GM18511 (cell line): ENCODE data around the gene ENG.
"Not testable (repeated sequence)": the region's sequence is repeated elsewhere in the genome, so short reads cannot be mapped to it uniquely, and the experiment has no call there.

ENCODE experiments used
- ATAC-seq: cut with Tn5 transposase; IDR thresholded peaks from one replicate; pipeline ENCODE4 v1.9.1; 2021; ENCODE audit warnings: mild to moderate bottlenecking, moderate library complexity; ENCODE audit not compliant: unreplicated experiment

The ENG gene

GRCh38 chr9:127796225-127796813, 58.1 kb downstream of the ENG start:
- ATAC-seq: no peak

GRCh38 chr9:127794001-127794791, 60.3 kb downstream of the ENG start:
- no peak for ATAC-seq

DNA sequence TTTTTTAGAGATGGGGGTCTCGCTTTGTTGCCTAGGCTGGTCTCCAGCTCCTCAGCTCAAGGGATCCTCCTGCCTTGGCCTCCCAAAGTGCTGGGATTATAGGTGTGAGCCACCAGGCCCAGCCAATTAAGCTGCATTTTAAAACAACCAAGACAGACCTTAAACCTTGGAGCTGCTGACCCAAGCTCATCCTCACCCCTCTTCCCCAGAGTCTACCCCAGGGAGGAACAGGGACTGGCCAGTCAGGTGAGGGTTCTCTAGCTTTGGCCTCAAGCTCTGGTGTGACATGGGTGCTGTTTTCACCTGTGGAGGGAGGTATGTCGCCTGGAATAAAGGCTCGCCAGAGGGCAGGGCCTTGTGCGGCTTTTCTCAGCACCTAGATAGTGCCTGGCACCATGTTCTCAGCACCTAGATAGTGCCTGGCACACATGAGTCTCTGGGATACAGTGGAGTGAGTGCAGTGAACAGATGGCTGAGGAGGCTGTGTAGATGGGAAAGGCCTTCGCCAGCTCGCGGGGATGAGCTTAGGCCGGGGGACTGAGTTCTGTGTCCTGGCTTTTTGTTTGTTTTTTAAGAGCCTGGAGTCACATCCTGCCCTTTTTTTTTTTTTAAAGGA, 61.3 kb downstream of the ENG start:
- ATAC-seq: no peak

GRCh38 chr9:127792417-127793031, 61.9 kb downstream of the ENG start:
- no peak for ATAC-seq

GRCh38 chr9:127791085-127791484, 63.4 kb downstream of the ENG start:
- no peak for ATAC-seq

DNA sequence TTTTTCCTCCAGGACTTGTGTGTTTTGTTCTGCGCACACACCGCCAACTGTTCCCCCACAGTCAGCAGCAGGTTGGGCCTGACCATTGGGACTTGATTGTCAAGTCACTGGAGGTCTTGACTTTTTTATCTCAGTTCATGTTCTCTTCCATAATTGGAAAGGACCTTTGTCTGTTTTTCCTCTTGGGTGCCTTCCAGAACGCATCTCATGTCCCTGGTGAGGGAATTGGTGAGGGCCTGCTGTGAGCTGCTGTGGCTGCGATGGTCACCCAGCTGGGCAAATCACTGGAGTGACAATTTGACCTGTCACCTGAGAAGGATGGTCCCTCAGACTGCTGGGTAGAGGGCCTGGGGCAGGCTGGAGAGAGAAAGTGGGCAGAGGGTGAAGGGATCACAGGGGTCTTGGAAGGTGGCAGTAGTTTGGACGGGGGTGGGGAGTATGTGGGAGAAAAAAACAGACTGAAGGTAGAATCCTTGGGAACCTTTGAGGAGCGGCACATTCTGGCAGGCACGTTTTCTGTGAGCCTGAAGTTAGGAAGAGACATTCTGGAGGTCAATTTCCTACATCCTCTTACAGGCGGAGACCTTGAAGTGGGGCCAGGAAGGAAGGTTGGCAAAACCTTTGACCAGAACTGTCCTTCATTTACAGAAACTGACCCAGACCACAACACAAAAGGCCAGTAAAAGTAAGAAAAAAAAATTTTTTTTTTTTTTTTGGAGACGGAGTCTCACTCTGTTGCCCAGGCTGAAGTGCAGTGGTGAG, 64.2 kb downstream of the ENG start:
- no peak for ATAC-seq

DNA sequence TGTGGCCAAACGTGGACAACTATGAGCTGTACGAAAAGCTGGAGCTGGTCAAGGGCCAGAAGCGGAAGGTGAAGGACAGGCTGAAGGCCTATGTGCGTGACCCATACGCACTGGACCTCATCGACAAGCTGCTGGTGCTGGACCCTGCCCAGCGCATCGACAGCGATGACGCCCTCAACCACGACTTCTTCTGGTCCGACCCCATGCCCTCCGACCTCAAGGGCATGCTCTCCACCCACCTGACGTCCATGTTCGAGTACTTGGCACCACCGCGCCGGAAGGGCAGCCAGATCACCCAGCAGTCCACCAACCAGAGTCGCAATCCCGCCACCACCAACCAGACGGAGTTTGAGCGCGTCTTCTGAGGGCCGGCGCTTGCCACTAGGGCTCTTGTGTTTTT, 65.3 kb downstream of the ENG start:
- no peak for ATAC-seq

- ATAC-seq: no peak
Measured at GRCh38 chr9:127788337-127789011, 66.0 kb downstream of the ENG start.

GRCh38 chr9:127786773-127787104, 67.7 kb downstream of the ENG start:
- no peak for ATAC-seq

DNA sequence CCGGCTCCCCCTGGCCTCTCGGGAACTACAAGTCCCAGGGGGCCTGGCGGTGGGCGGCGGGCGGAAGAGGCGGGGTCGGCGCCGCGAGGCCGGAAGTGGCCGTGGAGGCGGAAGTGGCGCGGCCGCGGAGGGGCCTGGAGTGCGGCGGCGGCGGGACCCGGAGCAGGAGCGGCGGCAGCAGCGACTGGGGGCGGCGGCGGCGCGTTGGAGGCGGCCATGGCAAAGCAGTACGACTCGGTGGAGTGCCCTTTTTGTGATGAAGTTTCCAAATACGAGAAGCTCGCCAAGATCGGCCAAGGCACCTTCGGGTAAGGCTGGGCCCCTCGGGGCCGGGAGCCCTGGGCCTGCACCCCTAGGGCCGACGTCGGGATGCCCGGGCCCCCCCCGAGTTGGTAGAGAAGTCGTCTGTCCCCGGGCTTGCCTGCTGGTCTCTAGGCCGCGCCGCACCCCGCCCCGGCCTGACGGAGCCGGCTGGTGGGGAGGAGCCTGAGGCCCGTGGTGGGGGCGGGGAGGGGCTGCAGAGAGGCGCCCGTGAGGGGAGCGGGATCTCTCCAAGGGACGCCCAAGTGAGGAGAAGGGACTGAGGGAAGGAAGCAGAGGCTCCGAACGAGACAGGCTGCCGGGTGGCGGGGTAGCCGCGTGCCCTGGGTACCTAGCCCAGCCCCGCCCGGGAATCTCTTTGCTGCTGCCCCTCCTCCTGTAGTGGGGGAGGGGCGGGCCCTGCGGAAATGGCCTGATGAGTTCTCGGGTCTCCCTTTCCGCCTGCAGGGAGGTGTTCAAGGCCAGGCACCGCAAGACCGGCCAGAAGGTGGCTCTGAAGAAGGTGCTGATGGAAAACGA, 68.3 kb downstream of the ENG start, which contains the start of gene CDK9:
CDK9 (plus strand) TSS at position 102 of the 840 bp plus-strand sequence; CDS start at position 217, 115 bp downstream.
- ATAC-seq: peak; percentile 69

GRCh38 chr9:127785023-127785932, 69.2 kb downstream of the ENG start:
- ATAC-seq: peak; percentile 41

DNA sequence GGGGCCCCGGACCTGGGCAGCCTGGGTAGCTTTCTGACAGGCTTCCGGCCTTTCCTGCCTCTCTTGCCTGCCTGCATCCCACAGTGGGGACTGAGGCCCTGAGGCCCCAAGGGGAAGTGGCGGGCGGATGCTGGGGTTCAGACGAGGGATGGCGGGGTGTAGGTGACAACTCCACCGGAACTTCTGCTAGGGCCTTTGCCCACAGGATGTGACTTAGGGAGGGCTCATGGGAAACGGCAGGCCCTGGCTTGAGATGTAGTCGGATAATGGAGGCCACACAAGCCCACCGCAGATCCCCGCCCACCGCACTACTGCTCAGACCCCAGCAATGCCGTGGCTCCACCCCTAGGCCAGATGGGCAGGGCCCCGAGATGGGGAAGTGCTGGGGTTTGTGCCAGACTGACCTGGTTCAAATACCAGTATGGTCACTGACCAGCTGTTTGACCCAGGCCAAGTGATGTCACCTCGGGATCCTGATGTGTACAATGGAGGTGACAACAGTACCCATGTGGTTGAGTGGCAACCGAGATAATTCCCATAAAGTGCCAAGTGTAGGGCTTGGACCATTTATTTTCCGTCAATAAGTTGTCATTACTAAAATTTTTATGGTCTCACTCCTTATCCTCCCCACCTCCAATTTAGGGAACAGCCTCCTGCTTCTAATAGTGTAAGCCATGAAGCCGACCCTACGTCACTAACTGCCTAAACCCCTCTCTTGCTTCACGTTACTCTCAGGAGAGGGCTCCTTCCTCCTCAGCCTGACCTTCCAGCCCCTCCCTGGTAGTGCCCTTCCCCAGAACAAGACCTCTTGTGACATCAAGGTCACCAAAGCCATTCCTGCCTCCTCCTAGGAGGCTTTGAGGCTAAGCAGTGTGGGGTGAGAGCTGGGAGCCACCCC, 71.1 kb downstream of the ENG start:
- no peak for ATAC-seq

GRCh38 chr9:127781806-127782205, 72.7 kb downstream of the ENG start:
- ATAC-seq: no peak

GRCh38 chr9:127780909-127781308, 73.5 kb downstream of the ENG start:
- not testable (repeated sequence) for ATAC-seq

DNA sequence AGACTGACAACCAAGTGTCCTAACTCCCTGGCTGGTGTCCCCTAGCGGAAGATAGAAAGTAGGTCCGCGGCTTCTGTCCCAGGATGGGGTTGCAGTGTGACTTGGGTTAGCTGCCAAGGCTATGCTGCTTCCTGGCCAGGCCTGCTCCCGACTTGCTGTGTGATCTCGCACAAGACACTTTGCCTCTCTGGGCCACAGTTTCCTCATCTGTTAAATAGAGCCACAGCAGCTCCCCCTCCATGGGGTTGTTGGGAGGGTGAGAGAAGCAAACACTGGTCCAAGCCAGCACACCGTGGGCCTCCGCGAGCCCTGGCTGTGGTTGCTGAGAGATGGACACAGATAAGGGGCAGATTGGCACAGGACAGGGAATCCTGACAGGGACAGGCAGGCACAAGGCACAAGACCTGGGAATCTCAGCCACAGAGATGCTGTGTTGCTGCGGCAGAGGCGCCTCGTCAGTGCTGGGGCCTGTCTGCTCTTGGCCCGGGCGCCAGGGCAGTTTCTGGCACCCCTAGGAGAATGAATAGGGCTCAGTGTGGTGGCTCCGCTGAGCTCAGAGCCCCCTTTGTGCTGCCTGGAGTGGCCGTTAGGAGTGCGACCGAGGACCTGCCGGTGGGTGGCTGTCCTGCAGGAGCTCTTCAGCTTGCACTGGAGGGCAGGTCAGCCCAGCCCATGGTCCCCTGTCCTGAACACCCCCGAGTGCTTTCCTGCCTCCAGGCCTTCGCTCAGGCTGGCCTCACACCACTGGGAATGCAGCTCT, 74.2 kb downstream of the ENG start:
- no peak for ATAC-seq

GRCh38 chr9:127779136-127779981, 75.1 kb downstream of the ENG start:
- peak; percentile 66 for ATAC-seq
